Type B pancreatic cell (in vitro differentiated cells): ENCODE measurements around the gene PTPN14. TPM values are rescaled to one million over a fixed set of nuclear protein-coding genes. Genes with fewer than 3 reads are reported as not detected.

ENCODE experiments used
- DNase-seq: peaks from one replicate; pipeline ENCODE4 v3.0.0; 2021; ENCODE audit warnings: mixed read lengths; ENCODE audit not compliant: unreplicated experiment; ENCODE audit errors: extremely low spot score
- H3K27ac Mint-ChIP-seq: 2 replicates; pipeline ENCODE4 v1.8.0; 2021; ENCODE audit warnings: mild to moderate bottlenecking, mixed read lengths
- H3K27me3 Mint-ChIP-seq: 2 replicates; pipeline ENCODE4 v1.8.0; 2021; ENCODE audit warnings: mixed read lengths
- H3K36me3 Mint-ChIP-seq: 2 replicates; pipeline ENCODE4 v1.8.0; 2021; ENCODE audit warnings: mixed read lengths
- H3K4me1 Mint-ChIP-seq: one replicate; pipeline ENCODE4 v1.8.0; 2021; ENCODE audit warnings: mixed read lengths; ENCODE audit not compliant: unreplicated experiment
- H3K4me3 Mint-ChIP-seq: 2 replicates; pipeline ENCODE4 v1.8.0; 2021; ENCODE audit warnings: mild to moderate bottlenecking, mixed read lengths
- H3K9me3 Mint-ChIP-seq: 2 replicates; pipeline ENCODE4 v1.8.0; 2021; ENCODE audit warnings: mixed read lengths
- total RNA-seq: library from RNA; stranded (reverse); gene quantifications from 2 replicates; pipeline ENCODE4 v1.2.1, GENCODE V29; 2021; ENCODE audit warnings: low replicate concordance
- TF ChIP-seq, protein P1 (sequence below): fragments of 200-600 bp; sonication (generic); conservative IDR thresholded peaks from 2 replicates; pipeline ENCODE4 v1.5.0; 2021; ENCODE audit warnings: antibody characterized with exemption, mild to moderate bottlenecking

Gene PTPN14
- total RNA-seq, 1 donor from 2014 or later: 29.2 TPM

DNA sequence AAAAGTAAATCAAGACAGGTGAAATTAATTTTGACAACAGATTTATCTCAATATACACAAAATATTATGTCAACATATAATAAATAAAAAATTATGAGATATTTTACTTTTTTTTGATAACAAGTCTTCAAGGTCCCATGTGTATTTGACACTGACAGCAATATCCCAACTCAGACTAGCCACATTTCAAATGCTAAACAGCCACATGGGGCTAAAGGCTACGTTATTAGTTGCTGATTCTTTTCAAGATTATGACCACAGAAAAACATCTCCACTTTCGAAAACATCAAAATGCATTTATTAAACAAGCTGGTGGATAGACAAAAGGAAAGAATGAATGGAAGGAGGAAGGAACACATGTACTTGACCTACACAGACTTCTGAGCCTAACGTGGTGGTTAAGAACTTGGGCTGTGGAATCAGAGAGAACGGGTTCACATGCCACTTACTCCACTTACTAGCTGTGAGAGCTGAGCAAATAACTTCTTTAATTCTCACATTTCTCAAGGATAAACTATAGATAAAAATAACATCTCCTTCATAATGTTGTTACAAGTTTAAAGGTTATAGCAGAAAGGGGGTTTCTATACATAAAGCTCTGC, 13.4 kb downstream of the PTPN14 start:
- no peak overlapping the region for H3K27ac Mint-ChIP-seq

DNA sequence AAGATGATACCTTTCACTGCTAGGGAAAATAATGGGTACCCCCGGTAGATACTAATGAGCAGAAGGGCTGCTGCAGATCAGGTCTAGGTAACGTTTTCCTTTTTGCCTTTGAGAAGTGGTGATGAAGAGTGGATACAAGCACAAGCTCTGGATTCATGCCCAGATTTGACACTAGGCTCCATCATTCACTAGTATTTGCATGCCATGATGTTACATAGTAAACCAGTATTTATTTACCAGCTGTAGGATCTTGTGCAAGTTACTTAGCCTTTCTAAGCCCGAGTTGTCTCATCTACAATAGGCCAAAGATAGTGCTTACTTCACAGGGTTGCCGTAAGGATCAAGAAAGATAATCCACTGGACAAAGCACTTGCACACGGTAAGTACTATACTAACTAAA, 14.2 kb downstream of the PTPN14 start:
- Mint-ChIP-seq H3K36me3 (peaks cover 7% of the 10 kb centered on the region), H3K27ac (no peak overlapping the region), H3K4me1 (peaks cover 22% of the 10 kb centered on the region), H3K9me3 (no peaks in the 10 kb centered on the region), H3K27me3 (no peaks in the 10 kb centered on the region), H3K4me3 (no peak overlapping the region)
- DNase-seq: no peak
- TF ChIP-seq, protein P1, sequence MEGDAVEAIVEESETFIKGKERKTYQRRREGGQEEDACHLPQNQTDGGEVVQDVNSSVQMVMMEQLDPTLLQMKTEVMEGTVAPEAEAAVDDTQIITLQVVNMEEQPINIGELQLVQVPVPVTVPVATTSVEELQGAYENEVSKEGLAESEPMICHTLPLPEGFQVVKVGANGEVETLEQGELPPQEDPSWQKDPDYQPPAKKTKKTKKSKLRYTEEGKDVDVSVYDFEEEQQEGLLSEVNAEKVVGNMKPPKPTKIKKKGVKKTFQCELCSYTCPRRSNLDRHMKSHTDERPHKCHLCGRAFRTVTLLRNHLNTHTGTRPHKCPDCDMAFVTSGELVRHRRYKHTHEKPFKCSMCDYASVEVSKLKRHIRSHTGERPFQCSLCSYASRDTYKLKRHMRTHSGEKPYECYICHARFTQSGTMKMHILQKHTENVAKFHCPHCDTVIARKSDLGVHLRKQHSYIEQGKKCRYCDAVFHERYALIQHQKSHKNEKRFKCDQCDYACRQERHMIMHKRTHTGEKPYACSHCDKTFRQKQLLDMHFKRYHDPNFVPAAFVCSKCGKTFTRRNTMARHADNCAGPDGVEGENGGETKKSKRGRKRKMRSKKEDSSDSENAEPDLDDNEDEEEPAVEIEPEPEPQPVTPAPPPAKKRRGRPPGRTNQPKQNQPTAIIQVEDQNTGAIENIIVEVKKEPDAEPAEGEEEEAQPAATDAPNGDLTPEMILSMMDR: no peak

More for the DNA sequence above, 13.4 kb downstream of the PTPN14 start:
- DNase-seq: no peak
- Mint-ChIP-seq H3K36me3 (peaks cover 7% of the 10 kb centered on the region), H3K27me3 (no peaks in the 10 kb centered on the region), H3K4me1 (peaks cover 25% of the 10 kb centered on the region), H3K9me3 (no peaks in the 10 kb centered on the region), H3K4me3 (no peak overlapping the region)
- TF ChIP-seq, protein P1: no peak

DNA sequence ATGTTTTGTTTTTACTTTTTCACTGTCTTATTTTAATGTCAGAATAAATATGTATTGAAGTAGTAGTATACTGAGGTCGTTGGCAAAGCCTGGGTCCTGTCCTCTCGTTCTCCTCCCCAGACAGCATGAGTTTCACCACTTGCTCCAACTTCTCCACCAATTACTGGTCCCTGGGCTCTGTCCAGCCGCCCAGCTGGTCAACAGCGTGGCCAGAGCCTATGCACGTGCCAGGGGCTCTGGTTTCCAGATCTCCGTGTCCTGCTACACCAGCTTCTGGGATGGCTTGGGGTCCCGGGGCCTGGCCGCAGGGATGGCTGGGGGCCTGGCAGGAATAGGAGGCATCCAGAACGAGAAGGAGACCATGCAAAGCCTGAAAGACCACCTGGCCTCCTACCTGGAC, 19.3 kb downstream of the PTPN14 start:
- H3K27ac Mint-ChIP-seq: no peak overlapping the region
- no peak overlapping the region for H3K4me3 Mint-ChIP-seq
- TF ChIP-seq, protein P1: no peak
- no peaks in the 10 kb centered on the region for H3K27me3 Mint-ChIP-seq
- DNase-seq: no peak
- peaks cover 7% of the 10 kb centered on the region for H3K36me3 Mint-ChIP-seq
- H3K9me3 Mint-ChIP-seq: no peaks in the 10 kb centered on the region
- peaks cover 9% of the 10 kb centered on the region for H3K4me1 Mint-ChIP-seq

DNA sequence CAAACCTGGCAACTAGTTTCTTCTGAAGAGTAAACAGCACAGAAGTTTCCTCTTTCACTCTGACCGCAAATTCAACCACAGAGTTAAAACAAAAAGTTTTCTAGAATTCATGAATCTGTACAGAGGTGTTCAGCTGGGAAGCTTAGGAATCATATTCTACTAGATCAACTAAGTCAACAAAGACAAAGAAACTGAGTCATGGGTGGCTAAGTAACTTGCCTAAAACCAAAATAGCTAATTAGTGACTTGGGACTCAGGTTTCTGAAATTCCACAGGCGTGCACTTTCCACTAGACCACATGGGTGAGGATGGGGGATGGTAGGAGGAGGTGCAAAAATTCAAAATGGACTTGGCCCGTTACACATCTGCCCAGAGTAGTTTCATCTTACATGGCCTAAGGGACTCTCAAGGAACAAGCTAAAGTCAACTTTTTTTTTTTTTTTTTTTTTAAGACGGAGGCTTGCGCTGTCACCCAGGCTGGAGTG, 25.8 kb downstream of the PTPN14 start:
- Mint-ChIP-seq H3K36me3 (peaks cover 4% of the 10 kb centered on the region), H3K9me3 (no peaks in the 10 kb centered on the region), H3K27me3 (no peaks in the 10 kb centered on the region), H3K27ac (peak overlapping the region; percentile 4), H3K4me1 (peaks cover 27% of the 10 kb centered on the region), H3K4me3 (no peak overlapping the region)
- TF ChIP-seq, protein P1: no peak
- DNase-seq: no peak

DNA sequence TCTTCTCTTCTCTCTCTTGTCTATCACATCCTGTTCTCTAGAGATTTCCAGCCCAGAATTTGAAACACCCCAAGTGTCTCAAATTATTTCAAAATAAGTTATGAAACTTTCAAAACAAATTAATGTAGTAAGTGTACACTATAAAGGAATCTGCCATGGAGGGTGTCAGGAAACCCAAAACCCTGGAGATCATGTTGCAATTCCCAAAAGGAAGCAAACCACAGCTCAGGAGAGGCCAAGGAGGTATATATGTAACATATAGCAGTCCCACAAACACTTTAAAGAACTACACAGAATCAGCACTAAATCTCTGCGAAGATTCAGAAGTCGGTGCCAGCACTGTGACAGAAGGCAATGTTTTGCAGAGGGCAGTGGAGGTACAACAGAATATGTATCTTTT, 26.6 kb downstream of the PTPN14 start:
- H3K27ac Mint-ChIP-seq: peak overlapping the region; percentile 4
- peaks cover 4% of the 10 kb centered on the region for H3K36me3 Mint-ChIP-seq
- DNase-seq: no peak
- H3K27me3 Mint-ChIP-seq: no peaks in the 10 kb centered on the region
- peaks cover 30% of the 10 kb centered on the region for H3K4me1 Mint-ChIP-seq
- H3K4me3 Mint-ChIP-seq: no peak overlapping the region
- TF ChIP-seq, protein P1: no peak
- no peaks in the 10 kb centered on the region for H3K9me3 Mint-ChIP-seq
